Measurements from ENCODE around the gene STYXL2.
A peak's percentile ranks its signal among the peaks of the same experiment; 100 is the strongest.

The STYXL2 gene
- 0 to 0.05 reads per million in 2 donors for total RNA-seq

- no peak for DNase-seq
These were observed at the start of gene STYXL2 for GRCh38 chr1:167093846-167094516. Gene STYXL2, plus strand, starts transcription at chr1:167094075. Its CDS starts 775 bp downstream, at chr1:167094850.

DNA sequence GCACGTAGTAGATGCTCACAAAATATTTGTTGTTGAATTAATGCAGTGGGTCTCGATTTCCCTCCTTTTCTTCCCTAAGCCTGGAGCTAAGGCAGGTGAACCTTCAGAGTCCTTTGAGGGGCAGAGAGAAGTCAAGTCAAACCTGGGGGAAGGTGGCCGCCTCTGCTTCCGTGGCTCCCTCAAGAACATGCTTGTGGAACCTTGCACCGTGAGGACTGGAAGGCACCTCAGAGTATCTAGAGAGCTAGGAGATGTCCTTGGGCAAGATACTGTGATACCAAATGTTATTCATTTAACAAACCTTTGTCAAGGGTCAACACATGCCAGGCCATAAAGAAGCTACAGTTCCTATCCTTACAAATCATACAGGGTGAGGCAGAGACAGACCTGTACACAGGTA, 42.0 kb upstream of the STYXL2 start:
- no peak for DNase-seq

DNA sequence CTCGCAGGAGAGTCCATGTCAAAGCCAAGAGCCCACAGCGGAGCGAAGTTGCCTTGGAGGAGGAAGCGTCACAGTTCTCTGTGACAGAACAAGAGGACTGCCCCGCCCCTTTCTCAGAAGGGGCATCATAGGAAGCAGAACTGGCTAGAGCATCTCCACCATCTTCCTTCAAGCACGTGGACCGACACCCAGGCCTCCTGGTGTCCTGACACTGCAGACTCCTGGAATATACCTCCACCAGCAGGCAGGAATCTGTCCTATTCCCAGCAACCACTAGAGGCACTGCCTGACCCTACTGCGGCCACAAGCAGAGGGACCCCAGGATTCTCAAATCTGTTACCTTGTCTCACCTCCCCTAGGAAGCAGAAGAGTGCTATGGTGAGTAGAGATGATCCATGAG, 41.5 kb upstream of the STYXL2 start:
- DNase-seq: no peak

- no peak for DNase-seq
These were observed 39.3 kb upstream of the STYXL2 start for GRCh38 chr1:167054531-167054930.

GRCh38 chr1:167054946-167055630, 38.8 kb upstream of the STYXL2 start:
- DNase-seq: no peak

DNA sequence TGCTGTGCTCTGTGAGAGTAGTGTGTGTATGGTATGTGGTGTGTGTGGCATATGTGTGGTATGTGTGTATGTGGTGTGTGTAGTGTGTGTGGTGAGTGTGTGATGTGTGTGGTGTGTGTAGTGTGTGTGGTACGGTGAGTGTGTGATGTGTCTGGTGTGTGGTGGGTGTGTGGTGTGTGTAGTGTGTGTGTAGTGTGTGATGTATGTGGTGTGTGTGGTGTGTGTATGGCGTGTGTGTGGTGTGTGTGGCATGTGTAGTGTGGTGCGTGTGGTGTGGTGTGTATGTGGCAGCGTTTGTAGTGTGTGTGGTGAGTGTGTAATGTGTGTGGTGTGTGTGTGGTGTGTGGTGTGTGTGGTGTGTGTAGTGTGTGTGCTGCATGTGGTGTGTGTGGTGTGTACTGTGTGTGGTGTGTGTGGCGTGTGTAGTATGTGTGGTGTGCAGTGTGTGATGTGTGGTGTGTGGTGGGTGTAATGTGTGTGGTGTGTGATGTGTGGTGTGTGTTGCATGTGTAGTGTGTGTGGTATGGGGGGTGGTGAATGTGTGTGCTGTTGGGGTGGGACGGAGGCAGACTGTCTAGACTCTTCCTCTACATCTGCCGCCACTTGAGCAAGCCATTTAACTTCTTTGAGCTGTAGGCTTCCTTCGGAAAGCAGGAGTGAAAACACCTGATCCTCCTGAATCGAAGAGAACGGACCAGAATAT, 37.2 kb upstream of the STYXL2 start:
- no peak for DNase-seq

GRCh38 chr1:167057241-167057688, 36.6 kb upstream of the STYXL2 start:
- no peak for DNase-seq

- no peak for DNase-seq
These were observed 34.6 kb upstream of the STYXL2 start for GRCh38 chr1:167059045-167059808.

GRCh38 chr1:167059809-167060107, 34.1 kb upstream of the STYXL2 start:
- DNase-seq: no peak

- no peak for DNase-seq
These were observed 33.5 kb upstream of the STYXL2 start for GRCh38 chr1:167060141-167061072.

- DNase-seq: no peak
These were observed 32.8 kb upstream of the STYXL2 start for GRCh38 chr1:167061073-167061464.

GRCh38 chr1:167064621-167065020, 29.3 kb upstream of the STYXL2 start:
- no peak for DNase-seq

- no peak for DNase-seq
These were observed 28.4 kb upstream of the STYXL2 start for GRCh38 chr1:167065471-167065870.

GRCh38 chr1:167066333-167067122, 27.3 kb upstream of the STYXL2 start:
- DNase-seq: peak; percentile 53

- no peak for DNase-seq
These were observed 26.0 kb upstream of the STYXL2 start for GRCh38 chr1:167067904-167068303.

DNA sequence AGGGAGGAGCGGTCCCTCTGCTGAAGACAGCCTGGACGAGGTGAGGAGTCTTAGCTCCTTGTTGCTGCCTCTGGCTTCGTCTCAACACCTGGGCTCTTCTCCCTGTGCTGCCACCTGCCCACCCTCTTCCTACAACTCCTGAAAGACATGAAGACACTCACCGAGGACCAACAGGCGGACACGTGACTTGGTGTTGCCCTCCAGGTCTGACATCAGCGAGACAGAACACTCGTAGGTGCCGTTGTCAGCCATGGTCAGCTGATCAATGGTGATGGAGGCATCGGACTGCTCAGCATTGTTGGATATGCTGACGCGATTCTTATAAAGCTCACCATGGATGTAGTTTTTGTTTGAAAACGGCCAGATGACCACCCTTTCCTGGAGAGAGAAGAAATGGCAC, 25.1 kb upstream of the STYXL2 start:
- DNase-seq: no peak

- no peak for DNase-seq
These were observed 22.6 kb upstream of the STYXL2 start for GRCh38 chr1:167071286-167071685.

GRCh38 chr1:167076136-167076710, 17.7 kb upstream of the STYXL2 start:
- DNase-seq: no peak

DNA sequence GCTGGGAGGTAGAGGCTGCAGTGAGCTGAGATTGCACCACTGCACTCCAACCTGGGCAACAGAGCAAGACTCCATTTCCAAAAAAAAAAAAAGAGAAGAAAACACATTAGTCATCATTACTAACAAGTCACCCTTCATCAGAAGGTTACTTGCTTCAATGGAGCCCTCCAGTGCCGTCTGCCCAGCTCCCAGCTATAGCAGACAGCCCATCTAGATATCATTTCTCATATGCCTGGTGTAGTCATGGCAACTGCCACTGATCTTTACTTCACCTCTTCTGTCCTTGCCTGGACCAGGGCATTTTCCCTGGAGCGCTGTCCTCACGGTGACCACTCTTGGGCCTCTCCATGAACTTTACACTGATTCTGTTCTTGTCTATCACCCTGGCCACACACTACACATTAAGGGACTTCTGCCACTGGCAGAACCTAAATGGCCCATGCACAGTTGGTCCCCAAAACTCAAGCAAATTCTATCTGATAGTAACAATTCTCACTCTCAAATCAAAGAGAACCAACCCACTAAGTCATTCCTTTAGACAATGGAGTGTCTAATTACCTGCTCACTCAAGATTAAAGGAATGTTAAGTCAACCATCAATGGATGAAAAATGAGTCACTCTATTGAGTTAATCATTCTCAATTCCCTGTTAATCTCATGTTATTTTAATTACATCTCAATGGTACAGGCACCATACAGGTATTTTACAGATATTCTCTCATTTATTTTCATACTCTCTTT, 16.6 kb upstream of the STYXL2 start:
- DNase-seq: no peak

GRCh38 chr1:167077868-167078210, 16.0 kb upstream of the STYXL2 start:
- no peak for DNase-seq

Measured in activated gamma-delta T cell (primary cell).